Neural cell (in vitro differentiated cells): ENCODE measurements around the gene ALKBH6. TPM values are rescaled to one million over a fixed set of nuclear protein-coding genes. Genes with fewer than 3 reads are reported as not detected.

ENCODE experiments used
- H2AFZ ChIP-seq: fragments of 200-600, 300-800 bp; sonication (generic), shearing (Covaris generic); 2 replicates; pipeline ENCODE4 v1.6.0; 2014; ENCODE audit warnings: low read depth, mild to moderate bottlenecking, antibody characterized with exemption, low read length, moderate library complexity
- H3F3A ChIP-seq: fragments of 200-600 bp; shearing (Covaris generic); 2 replicates; pipeline ENCODE4 v1.6.1; 2016; ENCODE audit warnings: mild to moderate bottlenecking, moderate library complexity, mixed read lengths, antibody characterized with exemption, low read length; ENCODE audit not compliant: insufficient read depth, poor library complexity, severe bottlenecking
- H3K27ac ChIP-seq: fragments of 200-600, 300-800 bp; sonication (generic), shearing (Covaris generic); 2 replicates; pipeline ENCODE4 v1.5.1; 2014; ENCODE audit warnings: mild to moderate bottlenecking, low read length, moderate library complexity
- H3K27me3 ChIP-seq: fragments of 300-800, 200-600 bp; sonication (generic), shearing (Covaris generic); 2 replicates; pipeline ENCODE4 v1.6.0; 2014; ENCODE audit warnings: mild to moderate bottlenecking, low read depth, low read length, moderate library complexity; ENCODE audit not compliant: insufficient read depth
- H3K36me3 ChIP-seq: fragments of 300-800, 200-600 bp; sonication (generic), shearing (Covaris generic); 2 replicates; pipeline ENCODE4 v1.5.1; 2014; ENCODE audit warnings: mild to moderate bottlenecking, antibody characterized with exemption, low read length, moderate library complexity; ENCODE audit not compliant: insufficient read depth
- H3K4me2 ChIP-seq: fragments of 300-800, 200-600 bp; sonication (generic), shearing (Covaris generic); 2 replicates; pipeline ENCODE4 v1.6.0; 2014; ENCODE audit warnings: mild to moderate bottlenecking, low read length
- H3K4me3 ChIP-seq: fragments of 300-800, 200-600 bp; sonication (generic), shearing (Covaris generic); 2 replicates; pipeline ENCODE4 v1.5.1; 2014; ENCODE audit warnings: mild to moderate bottlenecking, low read length, moderate library complexity
- H3K79me2 ChIP-seq: fragments of 200-600 bp; shearing (Covaris generic); replicated peaks from 2 replicates; pipeline ENCODE4 v1.6.0; 2014; ENCODE audit warnings: mild to moderate bottlenecking, low read length, moderate library complexity; ENCODE audit not compliant: insufficient read depth
- H3K9ac ChIP-seq: fragments of 300-800, 200-600 bp; sonication (generic), shearing (Covaris generic); 2 replicates; pipeline ENCODE4 v1.6.1; 2016; ENCODE audit warnings: mild to moderate bottlenecking, low read length, mixed read lengths
- H3K9me2 ChIP-seq: fragments of 200-600 bp; shearing (Covaris generic); 2 replicates; pipeline ENCODE4 v1.6.1; 2016; ENCODE audit warnings: mild to moderate bottlenecking, low read length, mixed read lengths; ENCODE audit not compliant: insufficient read depth
- H3K9me3 ChIP-seq: fragments of 200-600, 300-800 bp; sonication (generic), shearing (Covaris generic); 2 replicates; pipeline ENCODE4 v1.6.1; 2016; ENCODE audit warnings: mild to moderate bottlenecking, mixed run types, low read length, moderate library complexity, mixed read lengths
- H4K20me1 ChIP-seq: fragments of 200-600 bp; shearing (Covaris generic); 2 replicates; pipeline ENCODE4 v1.6.1; 2016; ENCODE audit warnings: mild to moderate bottlenecking, mixed run types; ENCODE audit not compliant: insufficient read depth
- CTCF ChIP-seq: fragments of 450-650 bp; IDR thresholded peaks from 2 replicates; pipeline ENCODE4 v1.5.1; 2014; ENCODE audit warnings: antibody characterized with exemption, mild to moderate bottlenecking, moderate library complexity; ENCODE audit not compliant: poor library complexity, severe bottlenecking
- EP300 ChIP-seq: fragments of 450-650 bp; conservative IDR thresholded peaks from 2 replicates; pipeline ENCODE4 v1.6.1; 2014; ENCODE audit warnings: antibody characterized with exemption, mild to moderate bottlenecking, moderate library complexity; ENCODE audit not compliant: poor library complexity, severe bottlenecking
- EZH2 ChIP-seq: fragments of 200-600, 300-800 bp; shearing (Covaris generic), sonication (generic); IDR thresholded peaks from 2 replicates; pipeline ENCODE4 v1.6.1; 2014; ENCODE audit warnings: antibody characterized with exemption, low read length, borderline replicate concordance, mild to moderate bottlenecking; ENCODE audit not compliant: insufficient read depth, poor library complexity, severe bottlenecking
- MXI1 ChIP-seq: fragments of 450-650 bp; conservative IDR thresholded peaks from 2 replicates; pipeline ENCODE4 v1.6.1; 2014; ENCODE audit warnings: antibody characterized with exemption, mild to moderate bottlenecking; ENCODE audit not compliant: poor library complexity, severe bottlenecking
- POLR2AphosphoS5 ChIP-seq: IDR thresholded peaks from 2 replicates; pipeline ENCODE4 v1.6.1; 2012
- RAD21 ChIP-seq: fragments of 450-650 bp; conservative IDR thresholded peaks from 2 replicates; pipeline ENCODE4 v1.6.1; 2014; ENCODE audit warnings: antibody characterized with exemption, mild to moderate bottlenecking, moderate library complexity
- REST ChIP-seq: IDR thresholded peaks from 2 replicates; pipeline ENCODE4 v1.6.1; 2012; ENCODE audit warnings: borderline replicate concordance
- SMC3 ChIP-seq: fragments of 450-650 bp; conservative IDR thresholded peaks from 2 replicates; pipeline ENCODE4 v1.6.1; 2014; ENCODE audit warnings: antibody characterized with exemption, mild to moderate bottlenecking, moderate library complexity; ENCODE audit not compliant: poor library complexity
- TAF1 ChIP-seq: IDR thresholded peaks from 2 replicates; pipeline ENCODE4 v1.6.1; 2012; ENCODE audit warnings: low read depth
- polyA plus RNA-seq: library from polyadenylated mRNA; depleted of rRNA; stranded (reverse); fragments of >200 nt; gene quantifications from 2 replicates; pipeline ENCODE4 v1.2.3, GENCODE V29; 2014

ALKBH6 gene
- polyA plus RNA-seq, 1 donor from 2014 or later: 45.6 TPM

GRCh38 chr19:35988824-35989223 lies 25.2 kb downstream of the ALKBH6 start:
- H3K4me3 ChIP-seq: no peak overlapping the region
- H3K9me2 ChIP-seq: no peaks in the 10 kb centered on the region
- no peak overlapping the region for H2AFZ ChIP-seq
- no peaks in the 10 kb centered on the region for H4K20me1 ChIP-seq
- no peaks in the 10 kb centered on the region for H3K9me3 ChIP-seq
- H3K36me3 ChIP-seq: no peaks in the 10 kb centered on the region
- H3K79me2 ChIP-seq: no peaks in the 10 kb centered on the region
- no peak overlapping the region for H3K4me2 ChIP-seq
- no peak overlapping the region for H3K27ac ChIP-seq
- H3K9ac ChIP-seq: no peak overlapping the region
- TF ChIP-seq SMC3: no peak
- peaks cover 14% of the 10 kb centered on the region for H3K27me3 ChIP-seq
- H3F3A ChIP-seq: no peaks in the 10 kb centered on the region

- H3K4me3 ChIP-seq: peak overlapping the region; percentile 67
- H3K4me2 ChIP-seq: no peak overlapping the region
- TF ChIP-seq EZH2 (no peak), REST (no peak), CTCF (no peak), MXI1 (no peak), POLR2AphosphoS5 (no peak), RAD21 (no peak), SMC3 (no peak), EP300 (no peak), TAF1 (no peak)
- H4K20me1 ChIP-seq: no peaks in the 10 kb centered on the region
- no peaks in the 10 kb centered on the region for H3K9me2 ChIP-seq
- no peaks in the 10 kb centered on the region for H3K9me3 ChIP-seq
- no peak overlapping the region for H2AFZ ChIP-seq
- H3K27me3 ChIP-seq: peaks cover 14% of the 10 kb centered on the region
- no peaks in the 10 kb centered on the region for H3F3A ChIP-seq
- no peaks in the 10 kb centered on the region for H3K36me3 ChIP-seq
- no peak overlapping the region for H3K27ac ChIP-seq
- H3K9ac ChIP-seq: no peak overlapping the region
- no peaks in the 10 kb centered on the region for H3K79me2 ChIP-seq
Observed at GRCh38 chr19:35987571-35987896, 26.5 kb downstream of the ALKBH6 start.
